Mammary epithelial cell (primary cell): ENCODE results near the gene FXN.

ENCODE experiments used
- CTCF ChIP-seq, 2 donors: IDR thresholded peaks in 1 of 2; conservative IDR thresholded peaks in 1 of 2; 2 replicates each; pipeline ENCODE4 v1.5.1; 2011 to 2012; ENCODE audit warnings: inconsistent platforms in 2 of 2, low read length in 2 of 2, mild to moderate bottlenecking in 2 of 2, control low read depth in 1 of 2, low read depth in 1 of 2; ENCODE audit not compliant: insufficient read depth in 1 of 2; ENCODE audit errors: extremely low read depth in 1 of 2
- EZH2 ChIP-seq: IDR thresholded peaks from 2 replicates; pipeline ENCODE4 v1.6.1; 2012; ENCODE audit warnings: low read length, inconsistent platforms, borderline replicate concordance

DNA sequence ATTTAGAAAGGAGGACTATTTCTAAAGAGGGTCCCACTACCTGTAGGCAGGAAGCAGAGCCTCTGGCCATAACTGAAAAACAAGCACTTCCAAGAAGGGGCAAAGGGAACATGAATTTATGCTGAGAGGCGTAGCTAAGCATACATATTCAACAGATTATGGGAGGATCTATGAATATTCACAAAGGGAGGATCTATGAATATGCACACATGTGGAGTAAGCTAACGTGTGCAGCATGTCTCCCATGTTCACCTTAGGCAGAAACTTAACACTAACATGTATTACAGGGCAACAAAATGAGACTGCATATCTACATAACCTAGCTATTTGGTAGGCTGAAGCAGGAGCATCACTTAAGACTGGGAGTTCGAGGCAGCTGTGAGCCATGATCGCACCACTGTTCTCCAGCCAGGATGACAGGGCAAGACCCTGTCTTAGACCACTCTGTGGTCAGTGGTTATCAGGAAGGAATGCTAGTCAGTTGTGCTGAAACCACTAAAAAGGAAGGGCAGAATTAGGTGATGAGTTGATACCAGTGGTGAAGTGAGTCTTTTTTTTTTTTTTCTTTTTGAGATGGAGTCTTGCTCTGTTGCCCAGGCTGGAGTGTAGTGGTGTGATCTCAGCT is 20.8 kb downstream of the FXN start:
- TF ChIP-seq CTCF (conservative IDR thresholded peaks at IDR 0.05 in 1 of 2, IDR thresholded peaks at IDR 0.05 in 1 of 2; ENCODE audit: extremely low read depth in 1 of 2, insufficient read depth in 1 of 2, low read depth in 1 of 2, low read length in 2 of 2): no peak
- no peak for TF ChIP-seq EZH2
